Activated CD8-positive, alpha-beta memory T cell treated with anti-CD3 and anti-CD28 coated beads, Interleukin-2, amount 50 U/mL, for 48 hours (primary cell): ENCODE results near the gene MT1F.
"Not testable (repeated sequence)": the region's sequence is repeated elsewhere in the genome, so short reads cannot be mapped to it uniquely, and the experiment has no call there.

Source experiments
- DNase-seq: peaks from one replicate; pipeline ENCODE4 v3.0.0-alpha.2; 2020

The MT1F gene

DNA sequence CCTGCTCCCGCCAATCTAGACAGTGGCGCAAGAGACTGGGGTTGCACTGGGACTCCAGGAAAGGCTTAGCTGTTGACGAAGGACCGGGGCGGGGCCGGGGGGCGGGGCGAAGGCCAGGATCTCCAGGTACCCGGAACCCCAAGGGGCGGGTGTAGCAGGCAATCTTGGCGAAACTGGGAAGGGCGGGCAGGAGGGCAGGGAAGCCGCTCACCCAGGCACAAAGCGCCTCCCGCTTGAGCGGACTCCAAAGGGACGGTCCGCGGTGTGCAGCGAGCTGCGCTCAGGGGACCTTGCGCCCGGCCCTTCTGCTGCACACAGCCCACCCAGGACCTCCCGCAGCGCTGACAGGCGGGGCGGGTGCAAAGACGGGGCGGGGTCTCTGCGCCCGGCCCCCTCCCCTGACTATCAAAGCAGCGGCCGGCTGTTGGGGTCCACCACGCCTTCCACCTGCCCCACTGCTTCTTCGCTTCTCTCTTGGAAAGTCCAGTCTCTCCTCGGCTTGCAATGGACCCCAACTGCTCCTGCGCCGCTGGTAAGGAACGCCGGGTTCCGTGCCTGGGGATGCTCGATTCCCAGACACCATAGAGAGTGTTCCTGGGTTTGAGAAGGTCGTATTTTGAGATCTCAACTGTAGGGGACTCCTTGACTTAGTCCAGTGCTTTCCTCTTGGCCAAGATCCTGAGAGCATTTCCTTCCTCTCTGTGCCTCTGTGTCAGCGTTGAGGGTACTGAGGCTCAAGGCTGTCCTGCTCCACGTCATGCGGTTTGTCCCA, at the start of gene MT1F:
Gene MT1F, plus strand, starts transcription at position 405 of the 772 bp plus-strand sequence. Its CDS starts 100 bp downstream, at position 505.
- peak; percentile 83 for DNase-seq

DNA sequence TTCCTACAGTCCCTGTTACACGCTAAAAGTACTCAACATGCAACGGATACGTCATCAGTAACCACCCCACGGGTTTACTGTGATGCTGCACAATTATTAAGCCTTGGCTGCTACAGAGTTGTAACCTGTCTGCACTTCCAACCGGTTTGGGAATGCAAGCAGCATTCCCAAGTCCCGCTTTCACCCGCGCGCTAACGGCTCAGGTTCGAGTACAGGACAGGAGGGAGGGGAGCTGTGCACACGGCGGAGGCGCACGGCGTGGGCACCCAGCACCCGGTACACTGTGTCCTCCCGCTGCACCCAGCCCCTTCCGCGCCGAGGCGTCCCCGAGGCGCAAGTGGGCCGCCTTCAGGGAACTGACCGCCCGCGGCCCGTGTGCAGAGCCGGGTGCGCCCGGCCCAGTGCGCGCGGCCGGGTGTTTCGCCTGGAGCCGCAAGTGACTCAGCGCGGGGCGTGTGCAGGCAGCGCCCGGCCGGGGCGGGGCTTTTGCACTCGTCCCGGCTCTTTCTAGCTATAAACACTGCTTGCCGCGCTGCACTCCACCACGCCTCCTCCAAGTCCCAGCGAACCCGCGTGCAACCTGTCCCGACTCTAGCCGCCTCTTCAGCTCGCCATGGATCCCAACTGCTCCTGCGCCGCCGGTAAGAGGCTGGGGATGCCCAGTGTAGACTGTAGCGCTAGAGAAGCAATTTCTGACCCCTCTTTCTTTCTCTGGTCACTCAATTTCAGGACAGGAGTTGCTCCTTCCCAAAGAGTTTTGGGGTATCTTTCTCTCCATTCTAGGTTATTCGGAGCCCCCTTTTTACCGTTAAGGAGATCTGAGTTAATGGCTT, 49.5 kb upstream of the MT1F start, which contains the start of gene MT2A:
Gene MT2A, plus strand, starts transcription at position 542 of the 833 bp plus-strand sequence. Its CDS starts 72 bp downstream, at position 614.
- DNase-seq: peak; percentile 94

DNA sequence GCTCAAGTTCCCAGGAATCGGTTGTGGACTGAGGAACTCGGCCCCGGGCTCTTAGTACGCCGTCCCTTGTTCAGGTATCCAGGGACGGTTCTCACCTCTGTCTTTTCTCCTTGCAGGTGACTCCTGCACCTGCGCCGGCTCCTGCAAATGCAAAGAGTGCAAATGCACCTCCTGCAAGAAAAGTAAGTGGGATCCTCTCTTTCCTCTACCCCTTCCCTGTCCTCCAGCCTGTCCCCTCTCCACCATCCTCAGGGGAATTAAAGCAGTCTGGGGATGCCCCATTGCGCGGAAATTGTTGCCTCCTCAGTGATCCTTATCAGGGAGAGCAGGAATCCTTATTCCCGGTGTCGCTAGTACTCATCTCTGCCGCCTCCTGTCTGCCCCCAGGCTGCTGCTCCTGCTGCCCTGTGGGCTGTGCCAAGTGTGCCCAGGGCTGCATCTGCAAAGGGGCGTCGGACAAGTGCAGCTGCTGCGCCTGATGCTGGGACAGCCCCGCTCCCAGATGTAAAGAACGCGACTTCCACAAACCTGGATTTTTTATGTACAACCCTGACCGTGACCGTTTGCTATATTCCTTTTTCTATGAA, 48.8 kb upstream of the MT1F start:
- DNase-seq: no peak

DNA sequence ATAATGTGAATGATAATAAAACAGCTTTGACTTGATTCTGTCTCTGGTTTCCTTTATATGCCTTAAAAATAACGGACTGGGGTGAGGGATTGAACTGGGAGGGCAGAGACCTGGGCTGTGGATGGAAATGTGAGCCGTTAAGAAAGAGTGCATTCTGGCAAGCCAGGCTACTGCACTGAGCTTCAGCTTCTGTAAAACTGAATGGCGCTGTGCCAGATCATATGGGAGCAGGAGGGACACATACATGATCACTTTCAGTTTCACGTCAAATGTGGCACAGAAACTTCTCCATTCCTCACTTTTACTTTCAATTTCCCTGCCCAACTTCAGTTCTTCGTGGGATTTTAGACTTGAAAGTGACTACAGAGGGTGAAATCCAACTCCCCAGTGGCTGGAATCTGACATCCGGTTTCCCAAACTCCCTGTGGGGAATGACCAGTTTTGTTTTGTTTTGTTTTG, 48.3 kb upstream of the MT1F start:
- peak; percentile 82 for DNase-seq

DNA sequence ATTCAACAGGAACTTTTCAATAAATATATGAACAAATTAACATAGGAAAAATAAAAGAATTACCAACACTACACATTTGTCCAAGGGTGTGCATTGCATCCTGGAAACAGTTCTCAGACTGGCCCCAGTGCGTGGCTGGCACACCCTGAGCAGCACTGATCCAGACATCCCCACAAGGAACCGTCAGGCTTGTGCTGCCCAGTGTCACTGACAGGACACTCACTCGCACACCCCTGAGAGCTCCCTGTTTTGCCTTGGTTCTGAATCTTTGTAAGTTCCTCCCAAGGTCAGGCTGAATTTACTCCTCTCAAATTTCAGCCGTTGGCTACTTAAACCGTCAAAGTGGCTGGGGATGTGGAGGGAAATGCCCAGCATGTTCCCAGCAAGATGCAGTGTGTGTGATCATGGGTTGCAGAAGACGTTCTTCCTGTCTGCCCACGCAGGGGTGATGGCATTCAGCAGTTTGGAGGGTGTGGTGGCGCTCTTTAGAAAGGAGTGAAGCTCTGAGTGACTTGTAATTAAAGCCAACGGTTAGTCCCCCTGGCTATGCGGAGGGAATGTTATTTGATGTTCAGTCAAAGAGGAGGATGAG, 47.6 kb upstream of the MT1F start:
- DNase-seq: peak; percentile 84

DNA sequence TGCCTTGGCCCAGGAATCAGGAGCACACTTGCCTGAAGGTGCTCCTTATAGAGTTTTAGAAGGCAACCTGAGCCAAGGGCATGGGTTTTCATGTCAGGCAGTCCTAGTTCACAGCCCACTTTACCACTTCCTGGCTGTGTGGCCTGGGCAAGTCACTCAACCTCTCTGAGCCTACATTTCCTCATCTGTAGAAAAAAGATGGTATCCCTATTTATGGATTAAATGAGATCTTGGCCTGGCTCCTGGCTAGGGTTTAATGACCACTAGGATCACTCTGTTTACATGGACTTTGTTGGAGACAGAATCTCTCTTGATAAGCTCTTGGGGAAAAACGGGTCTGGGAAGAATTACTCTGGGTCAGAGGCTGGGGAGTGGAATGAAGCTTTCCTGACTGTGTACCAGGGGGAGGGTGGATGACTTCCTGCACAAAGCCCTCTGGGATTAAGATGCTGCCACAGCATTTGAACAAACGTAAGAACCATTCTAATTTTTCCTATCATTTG, 47.1 kb upstream of the MT1F start:
- DNase-seq: no peak

DNA sequence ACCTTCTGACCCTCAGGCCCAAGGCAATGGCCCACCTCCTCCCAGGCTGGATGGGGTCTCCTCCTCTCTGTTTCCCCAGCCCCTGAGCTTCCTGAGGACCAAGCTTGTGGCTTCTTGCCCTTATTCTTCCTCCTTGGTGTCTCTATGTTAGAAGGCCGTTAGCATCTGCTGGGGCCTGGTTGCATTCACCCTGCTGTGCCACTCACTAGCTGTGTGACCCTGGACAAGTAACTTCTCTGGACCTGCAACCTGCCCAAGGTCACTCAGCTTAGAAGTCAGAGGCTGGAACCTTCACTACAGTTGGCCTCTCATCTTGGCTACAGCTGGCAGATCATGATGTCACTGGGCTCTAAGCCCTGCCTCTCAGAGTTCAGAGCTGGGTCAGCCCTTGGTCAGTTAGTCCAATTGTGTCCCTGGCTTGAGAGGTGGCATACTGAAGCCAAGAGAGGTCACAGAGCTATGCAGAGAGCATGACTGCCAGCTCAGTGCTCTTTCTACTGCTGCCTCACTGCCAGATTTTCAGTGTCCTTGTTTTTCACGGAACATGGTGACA, 46.4 kb upstream of the MT1F start:
- no peak for DNase-seq

DNA sequence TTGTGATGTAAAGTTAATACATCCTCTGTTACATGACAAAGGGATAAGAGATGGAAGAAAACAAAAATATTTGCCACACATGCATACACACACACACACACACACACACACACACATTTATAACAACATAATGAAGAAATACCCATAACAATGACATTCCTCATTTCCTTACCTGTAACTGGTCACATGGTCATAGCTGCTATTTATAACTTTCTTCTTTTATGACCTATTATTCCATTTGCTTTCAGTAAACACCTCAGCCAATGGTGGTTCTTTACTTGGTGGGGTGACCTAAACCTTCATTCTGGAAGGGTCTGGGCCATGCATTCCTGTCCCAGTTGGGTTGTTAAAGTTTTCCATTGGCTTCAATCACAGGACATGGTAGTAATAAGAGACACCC, 44.1 kb upstream of the MT1F start:
- DNase-seq: no peak

DNA sequence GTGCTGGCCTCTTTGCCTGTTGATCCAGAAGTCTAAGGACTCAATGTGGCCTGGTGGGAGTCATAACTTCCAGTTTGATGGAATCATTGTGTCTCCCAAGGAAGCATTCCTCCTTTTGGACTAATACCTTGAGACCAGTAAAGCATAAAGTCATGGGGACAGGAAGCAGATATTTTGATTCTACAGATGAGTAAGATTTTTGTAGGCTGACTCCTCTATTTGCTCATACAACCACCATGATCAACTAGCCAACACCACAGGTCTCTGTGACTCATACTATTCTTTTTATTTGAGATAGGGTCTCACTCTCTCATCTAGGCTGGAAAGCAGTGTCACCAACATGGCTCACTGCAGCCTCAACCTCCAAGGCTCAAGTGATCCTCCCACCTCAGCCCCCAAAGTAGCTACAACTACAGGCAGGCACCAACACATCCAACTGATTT, 43.2 kb upstream of the MT1F start:
- no peak for DNase-seq

DNA sequence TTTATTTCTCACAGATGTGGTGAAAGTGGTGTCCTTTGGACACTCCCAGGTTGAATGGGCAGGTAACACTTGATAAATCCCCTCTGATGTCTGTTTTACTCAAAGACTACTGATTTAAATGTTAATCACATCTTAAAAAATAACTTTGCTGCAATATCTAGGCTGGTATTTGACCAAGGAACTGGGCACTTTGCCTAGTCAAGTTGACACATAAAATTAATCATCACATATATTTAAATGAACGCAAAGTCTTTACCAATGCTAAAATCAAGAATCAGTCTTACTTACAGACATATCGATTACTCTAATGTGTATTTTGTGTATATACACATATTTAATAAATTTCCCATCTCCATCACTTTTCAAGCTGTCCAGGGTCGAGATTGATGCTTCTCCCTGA, 42.4 kb upstream of the MT1F start:
- no peak for DNase-seq

DNA sequence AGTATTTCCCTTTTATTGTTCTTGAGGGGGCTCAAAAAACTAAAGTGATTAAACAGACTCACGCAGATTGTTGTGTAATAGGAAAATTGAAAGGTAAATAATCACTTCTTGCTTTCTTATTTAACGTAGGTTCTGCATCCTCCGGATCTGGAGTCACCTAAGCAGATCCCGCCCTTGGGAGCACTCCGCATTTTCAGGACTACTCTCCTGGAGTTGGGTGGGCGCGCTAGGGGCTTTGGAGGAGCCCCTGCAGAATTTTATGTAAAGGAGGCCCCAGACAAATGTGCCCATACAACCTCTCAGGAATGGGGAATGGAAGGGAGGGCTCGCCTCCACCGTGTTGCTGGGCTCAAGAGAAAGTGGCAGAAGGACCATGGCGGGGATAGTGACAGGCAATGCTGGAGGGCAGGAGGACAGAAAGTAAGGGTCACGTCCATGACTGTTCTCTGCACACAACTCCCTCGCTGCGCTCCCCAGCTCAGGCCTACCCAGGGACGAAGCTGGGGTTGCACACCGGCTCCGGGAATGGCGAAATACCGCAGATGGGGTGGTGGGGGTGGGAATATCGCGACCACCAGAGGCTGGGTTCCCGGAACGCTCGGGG, 41.0 kb upstream of the MT1F start:
- no peak for DNase-seq

DNA sequence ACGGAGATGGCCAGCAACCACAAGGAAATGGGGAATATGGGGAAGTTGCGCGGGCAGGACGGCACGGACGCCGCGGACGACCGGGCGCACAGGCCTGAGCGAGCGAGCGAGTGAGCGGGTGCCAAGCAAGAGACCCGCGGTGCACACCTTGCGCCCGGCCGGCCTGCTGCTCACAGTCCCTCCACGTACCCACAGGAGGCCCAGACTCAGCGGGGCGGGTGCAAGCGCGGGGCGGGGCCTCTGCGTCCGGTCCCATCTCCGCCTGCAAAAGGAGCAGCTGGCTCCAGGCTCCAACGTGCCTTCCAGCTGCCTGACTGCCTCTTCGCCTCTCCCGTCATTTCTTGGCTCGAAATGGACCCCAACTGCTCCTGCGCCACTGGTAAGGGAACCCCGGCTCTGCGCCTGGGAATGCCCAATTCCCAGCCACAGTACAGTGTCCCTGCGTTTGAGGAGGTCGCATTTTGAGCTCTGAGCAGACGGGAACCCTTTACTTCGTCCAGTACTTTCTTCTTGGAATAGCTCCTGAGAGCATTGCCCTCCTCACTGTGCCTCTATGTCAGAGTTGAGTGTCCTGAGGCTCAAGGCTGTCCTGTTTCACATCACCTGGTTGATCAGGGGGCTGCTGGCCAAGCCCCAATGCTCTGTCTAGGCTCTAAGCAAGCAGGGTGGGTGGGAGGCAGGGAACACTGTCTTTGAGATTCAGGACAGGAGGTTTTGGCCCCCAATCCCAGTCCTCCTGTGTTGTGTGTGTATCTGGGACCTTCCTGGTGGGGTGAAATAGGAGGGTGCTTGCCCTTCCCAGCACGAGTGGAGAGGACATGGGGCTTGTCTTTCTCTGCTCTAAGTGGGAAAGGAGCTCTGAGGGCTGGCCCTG, 40.3 kb upstream of the MT1F start:
- peak; percentile 84 for DNase-seq

DNA sequence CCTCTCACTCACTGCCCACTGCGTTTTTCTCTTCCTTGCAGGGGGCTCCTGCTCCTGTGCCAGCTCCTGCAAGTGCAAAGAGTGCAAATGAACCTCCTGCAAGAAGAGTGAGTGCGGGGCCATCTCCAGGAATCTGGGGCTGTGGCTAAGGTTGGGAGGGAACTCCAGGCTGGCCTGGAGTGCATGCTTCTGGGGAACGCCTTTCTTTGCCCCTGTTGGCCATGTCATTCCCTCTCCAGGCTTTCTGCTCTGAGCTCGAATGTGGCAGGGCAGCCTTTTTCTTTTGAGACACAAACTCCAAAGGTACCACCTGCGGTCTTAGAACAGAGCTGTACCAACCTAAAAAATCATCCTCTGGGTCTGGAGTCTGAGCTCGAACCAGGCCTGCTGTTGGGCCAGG, 39.6 kb upstream of the MT1F start:
- DNase-seq: no peak

DNA sequence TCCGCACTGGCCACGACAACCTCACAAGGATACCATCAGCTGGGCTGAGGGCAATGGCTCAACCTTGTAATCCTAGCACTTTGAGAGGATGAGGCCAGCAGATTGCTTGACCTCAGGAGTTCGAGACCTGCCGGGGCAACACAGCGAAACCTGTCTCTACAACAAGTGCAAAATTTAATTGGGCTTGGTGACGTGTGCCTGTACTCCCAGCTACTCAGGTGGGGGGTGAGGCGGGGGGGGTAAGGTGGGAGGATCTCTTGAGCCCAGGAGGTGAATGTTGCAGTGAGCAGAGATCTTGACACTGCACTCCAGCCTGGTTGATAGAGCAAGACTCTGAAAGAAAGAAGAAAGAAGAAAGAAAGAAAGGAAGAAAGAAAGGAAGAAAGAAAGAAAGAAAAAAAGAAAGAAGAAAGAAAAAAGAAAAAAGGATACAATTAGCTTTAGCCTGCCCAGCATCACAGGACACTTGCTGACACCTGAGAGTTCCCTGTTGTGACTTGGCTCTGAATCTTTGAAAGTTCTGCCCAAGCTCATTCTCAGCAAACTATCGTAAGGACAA, 37.3 kb upstream of the MT1F start:
- no peak for DNase-seq

DNA sequence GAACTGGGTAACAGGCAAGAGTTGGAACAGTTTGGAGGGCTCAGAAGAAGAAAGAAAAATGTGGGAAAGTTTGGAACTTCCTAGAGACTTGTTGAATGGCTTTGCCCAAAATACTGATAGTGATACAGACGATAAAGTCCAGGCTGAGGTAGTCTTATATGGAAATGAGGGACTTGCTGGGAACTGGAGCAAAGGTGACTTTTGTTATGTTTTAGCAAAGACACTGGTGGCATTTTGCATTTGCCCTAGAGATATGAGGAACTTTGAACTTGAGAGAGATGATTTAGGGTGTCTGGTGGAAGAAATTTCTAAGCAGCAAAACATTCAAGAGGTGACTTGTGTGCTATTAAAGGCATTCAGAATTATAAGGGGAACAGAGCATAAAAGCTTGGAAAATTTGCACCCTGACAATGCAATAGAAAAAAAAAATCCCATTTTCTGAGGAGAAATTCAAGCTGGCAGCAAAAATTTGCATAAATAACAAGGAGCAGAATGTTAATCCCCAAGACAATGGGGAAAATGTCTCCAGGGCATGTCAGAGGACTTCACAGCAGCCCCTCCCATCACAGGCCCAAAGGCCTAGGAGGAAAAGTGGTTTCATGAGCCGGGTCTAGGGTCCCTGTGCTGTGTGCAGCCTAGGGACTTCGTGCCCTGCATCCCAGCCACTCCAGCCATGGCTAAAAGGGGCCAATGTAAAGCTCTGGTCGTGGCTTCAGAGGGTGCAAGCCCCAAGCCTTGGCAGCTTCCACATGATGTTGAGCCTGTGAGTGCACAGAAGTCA, 35.9 kb upstream of the MT1F start:
- DNase-seq: not testable (repeated sequence)

DNA sequence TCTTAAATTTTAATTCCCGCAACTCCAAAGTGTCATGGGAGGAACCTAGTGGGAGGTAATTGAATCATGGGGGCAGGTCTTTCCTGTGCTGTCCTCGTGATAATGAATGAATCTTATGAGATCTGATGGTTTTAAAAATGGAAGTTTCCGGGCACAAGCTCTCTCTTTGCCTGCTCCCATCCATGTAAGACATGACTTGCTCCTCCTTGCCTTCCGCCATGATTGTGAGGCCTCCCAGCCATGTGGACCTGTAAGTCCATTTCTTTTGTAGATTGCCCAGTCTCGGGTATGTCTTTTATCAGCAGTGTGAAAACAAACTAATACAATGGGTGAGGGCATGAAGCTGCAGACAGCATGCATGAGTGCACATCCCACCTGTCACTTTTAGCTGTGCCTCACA, 34.6 kb upstream of the MT1F start:
- DNase-seq: not testable (repeated sequence)

DNA sequence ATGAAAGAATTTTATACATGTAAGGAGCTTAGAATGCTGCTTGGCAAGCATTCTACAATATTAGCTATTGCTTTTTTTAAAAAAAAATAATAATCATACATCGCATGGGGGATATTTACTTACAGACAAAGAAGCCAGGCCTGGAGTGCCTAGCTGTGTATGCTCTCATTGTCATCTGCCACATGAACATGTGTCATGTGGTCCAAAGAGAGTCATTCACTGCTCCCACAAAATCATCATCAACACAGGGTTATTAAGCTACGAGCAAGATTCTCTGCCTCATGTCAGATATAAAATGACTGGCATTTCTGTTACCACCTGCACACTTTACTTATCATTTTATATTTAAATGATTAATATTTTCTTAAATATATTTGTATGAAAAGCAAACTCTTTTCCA, 34.1 kb upstream of the MT1F start:
- no peak for DNase-seq

DNA sequence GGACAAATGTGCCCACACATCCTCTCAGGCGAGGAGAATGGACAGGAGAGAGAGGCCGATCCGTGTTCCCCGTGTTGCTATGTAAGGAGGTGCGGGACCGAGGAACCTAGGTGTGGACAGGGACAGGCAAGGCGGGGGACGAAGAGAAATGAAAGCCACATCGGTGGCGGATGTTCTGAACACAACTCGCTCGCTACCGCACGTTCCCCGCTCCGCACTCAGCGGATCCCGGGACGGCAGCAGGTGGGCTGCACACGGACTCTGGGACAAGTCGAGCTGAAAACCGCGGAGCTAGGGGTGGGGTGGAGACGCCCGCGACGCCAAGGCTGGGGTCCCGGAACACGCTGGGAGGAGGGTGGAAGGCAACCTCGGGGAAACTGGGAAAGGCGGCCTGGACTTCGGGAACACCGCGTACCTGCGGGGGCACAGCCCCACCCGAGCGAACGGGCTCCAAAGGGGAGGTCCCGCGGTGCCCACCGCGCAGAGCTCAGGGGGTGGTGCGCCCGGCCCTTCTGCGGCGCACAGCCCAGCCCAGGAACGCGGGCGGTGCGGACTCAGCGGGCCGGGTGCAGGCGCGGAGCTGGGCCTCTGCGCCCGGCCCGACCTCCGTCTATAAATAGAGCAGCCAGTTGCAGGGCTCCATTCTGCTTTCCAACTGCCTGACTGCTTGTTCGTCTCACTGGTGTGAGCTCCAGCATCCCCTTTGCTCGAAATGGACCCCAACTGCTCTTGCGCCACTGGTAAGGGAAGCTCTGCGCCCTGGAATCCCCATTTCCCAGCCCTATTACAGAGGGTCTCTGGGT, 32.4 kb upstream of the MT1F start, which contains the start of gene MT1E:
Gene MT1E, plus strand, starts transcription at position 642 of the 803 bp plus-strand sequence. Its CDS starts 71 bp downstream, at position 713.
- peak; percentile 88 for DNase-seq
